H54 (cell line): Measurements from ENCODE around the gene SELENON.

Experiments used
- DNase-seq: peaks from one replicate; pipeline ENCODE4 v3.0.0; 2011; ENCODE audit warnings: low spot score, mixed read lengths; ENCODE audit not compliant: insufficient read length
- FAIRE-seq: peaks from 3 replicates; lab custom pipeline; 2011; peaks lifted over from hg19 to GRCh38; lab: Jason Lieb, UNC
- POLR2A ChIP-seq: IDR thresholded peaks from 2 replicates; pipeline ENCODE4 v1.6.1; 2011; ENCODE audit warnings: low read depth, mild to moderate bottlenecking, low read length

Gene SELENON

DNA sequence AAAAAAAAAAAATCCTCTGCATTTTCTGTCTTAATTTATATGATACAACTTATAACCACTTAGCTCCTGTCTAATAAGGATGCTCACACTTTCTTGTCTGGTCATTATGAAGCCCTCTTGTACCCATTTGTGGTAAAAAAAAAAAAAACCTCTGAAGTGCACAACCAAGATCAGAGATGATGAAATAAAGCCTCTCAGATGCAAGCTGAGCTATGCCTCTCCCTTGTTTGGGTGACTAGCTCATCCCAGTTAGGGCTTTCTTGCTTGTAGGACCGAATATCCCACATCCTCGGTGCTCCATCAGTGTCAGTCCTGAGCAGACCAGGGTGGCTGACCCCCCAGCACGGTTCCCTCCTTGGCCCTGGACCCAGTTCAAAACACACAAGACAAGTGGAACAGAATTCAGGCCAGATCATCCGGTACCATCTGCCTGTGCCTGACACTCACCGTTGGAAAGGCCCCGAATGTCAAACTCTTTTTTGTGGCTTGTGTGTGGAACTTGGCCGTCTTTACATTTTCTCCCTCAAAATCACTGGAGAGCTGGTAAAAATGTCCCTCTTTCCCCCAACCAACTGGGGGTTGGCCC is 6.3 kb upstream of the SELENON start:
- no peak for TF ChIP-seq POLR2A
- FAIRE-seq (no peak), DNase-seq (no peak)

DNA sequence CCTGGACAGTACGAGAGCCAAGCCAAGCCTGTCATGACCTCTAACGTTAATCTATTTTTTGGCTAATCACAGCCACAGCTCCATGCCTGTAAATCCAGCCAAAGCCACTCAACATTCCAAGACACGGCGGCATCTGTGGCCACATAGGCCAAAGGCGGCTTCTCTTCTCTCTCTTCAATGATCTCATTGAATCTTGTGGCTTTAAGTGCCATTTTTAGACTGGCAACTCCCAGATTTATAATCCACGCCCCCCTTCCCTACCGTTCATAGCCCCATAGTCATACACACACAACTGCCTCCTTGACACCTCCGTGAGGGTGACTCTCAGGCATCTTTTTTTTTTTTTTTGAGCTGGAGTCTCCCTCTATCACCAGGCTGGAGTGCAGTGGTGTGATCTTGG is 5.7 kb upstream of the SELENON start:
- no peak for FAIRE-seq
- no peak for DNase-seq
- no peak for TF ChIP-seq POLR2A

DNA sequence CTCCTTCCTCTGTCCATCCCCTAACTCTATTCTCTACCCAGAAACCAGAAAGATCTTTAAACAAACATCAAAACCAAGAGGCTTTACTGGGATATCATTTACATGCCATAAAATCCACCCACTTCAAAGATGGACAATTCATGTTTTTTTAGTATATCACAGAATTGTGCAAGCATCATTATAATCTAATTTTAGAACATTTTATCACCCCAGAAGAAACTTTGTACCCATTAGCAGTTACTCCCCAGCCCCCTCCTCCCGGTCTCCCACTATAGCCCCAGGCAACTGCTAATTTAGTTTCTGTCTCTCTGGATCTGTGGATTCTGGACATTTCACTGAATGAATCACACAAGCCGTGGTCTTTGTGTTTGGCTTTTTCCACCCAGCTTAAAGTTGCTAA is 4.8 kb upstream of the SELENON start:
- TF ChIP-seq POLR2A = no peak
- no peak for DNase-seq
- no peak for FAIRE-seq

DNA sequence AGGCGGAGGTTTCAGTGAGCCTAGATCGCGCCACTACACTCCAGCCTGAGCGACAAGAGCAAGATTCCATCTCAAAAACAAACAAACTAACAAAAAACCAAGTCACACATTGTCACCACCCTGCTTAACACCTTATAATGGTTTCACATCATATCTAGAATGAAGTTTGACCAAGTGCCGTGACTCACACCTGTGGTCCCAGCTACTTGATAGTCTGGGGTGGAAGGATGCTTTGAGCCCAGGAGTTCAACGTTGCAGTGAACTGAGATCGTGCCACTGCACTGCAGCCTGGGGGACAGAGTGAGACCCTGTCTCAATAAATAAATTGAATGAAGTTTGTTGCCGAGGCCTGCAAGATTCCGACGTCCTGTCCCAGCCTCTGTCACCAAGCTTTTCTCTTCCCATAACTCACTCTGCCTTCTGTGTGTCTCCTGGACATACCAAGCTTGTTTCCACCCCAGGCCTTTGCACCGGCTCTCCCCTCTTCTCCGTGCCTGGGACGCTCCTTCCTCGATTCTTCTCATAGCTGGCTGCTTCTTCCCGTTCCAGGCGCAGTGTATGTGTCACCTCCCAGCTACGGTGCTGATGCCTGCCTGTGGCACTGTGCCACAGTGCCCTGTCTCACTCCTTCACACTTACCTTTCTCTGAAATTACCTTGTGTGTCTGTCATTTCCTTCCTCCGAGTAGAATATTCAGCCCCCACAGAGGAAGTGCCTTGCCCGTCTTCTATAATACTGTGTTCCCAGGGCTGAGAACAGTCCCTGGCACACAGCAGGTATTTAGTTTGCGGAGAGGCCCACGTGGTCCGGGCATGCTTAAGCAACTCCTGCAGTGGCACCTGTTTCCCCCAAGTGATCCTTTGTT is 3.8 kb upstream of the SELENON start:
- FAIRE-seq (no peak), DNase-seq (no peak)
- no peak for TF ChIP-seq POLR2A

DNA sequence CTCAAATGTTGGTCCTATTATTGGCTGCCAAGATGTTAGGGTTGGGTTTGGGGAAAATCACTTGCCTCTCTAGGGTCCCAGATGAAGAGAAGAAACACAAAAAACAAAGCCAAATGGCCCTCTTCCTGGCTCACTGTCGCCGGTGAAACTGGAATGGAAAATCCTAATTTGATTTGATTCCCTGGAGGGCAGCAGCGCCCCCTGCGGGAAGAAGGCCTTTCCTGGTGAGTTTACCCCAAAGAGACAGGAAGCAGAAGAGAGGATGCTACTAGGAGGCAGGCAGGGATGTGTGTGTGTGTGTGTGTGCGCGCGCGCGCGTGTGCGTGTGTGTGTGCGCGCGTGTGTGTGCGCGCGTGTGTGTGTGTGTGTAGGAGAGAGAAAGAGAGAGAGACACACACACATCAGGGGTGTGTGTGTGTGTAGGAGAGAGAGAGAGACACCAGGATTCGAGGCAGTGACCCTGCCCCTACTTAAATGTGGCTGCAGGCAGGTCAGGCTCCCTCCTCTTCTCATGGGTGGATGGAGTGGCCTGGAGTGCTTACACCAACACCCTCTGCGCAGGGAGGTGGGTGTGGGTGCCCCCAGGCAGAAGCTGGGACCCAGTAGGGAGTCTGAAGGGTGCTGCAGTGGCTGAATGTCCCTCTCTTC is 3.1 kb upstream of the SELENON start:
- FAIRE-seq (no peak), DNase-seq (no peak)
- no peak for TF ChIP-seq POLR2A

DNA sequence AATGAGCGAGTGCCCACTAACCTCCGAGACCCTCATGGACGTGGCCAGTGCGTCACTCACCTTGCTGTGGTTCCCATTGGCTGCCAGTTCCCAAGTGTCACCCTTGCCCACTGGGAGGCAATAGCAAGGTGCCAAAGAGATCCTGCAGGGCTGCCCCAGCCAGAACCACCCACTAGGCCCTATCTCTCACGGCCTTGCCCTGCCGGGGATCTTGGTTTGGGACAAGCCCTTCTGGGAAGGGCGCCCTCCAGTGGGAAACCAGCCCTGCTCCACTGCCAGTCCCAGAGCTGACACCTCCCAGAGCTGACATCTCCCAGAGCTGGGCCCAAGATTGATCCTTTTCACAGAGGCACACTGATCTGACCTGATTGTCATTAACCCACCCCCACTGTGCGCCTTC is 2.1 kb upstream of the SELENON start:
- TF ChIP-seq POLR2A = no peak
- no peak for FAIRE-seq
- peak; percentile 77 for DNase-seq

DNA sequence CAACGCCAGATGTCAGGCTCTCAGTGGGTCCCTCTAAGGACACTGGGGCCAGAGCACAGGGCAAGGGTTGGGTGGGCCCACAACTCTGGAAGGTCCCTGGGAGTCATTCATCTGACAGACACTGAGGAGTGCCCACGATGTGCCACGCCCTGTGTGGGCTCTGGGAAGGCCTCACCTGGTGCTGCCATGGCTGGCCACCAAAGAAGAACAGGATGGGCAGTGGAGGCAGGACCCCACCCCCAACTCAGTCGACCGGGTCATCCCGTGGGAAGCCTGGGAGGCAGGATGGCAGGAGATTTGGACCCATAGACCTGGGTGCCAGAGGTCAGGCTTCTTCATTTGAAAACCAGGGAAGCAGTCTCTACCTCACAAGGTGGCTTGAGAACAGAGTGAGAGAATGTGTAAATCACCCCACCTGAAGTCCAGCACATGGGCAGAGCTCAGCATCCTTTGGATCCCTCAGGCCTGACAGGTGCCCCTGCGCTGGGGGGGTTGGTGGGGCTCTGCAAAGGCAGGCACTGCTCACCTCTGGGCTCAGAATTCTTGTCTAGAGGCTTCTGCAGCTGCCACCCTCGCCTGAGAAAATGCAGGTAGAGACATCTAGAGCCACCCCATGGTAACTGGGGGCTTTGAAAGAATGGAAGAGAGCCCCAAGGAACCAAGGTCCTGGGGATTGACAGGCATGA is 1.2 kb upstream of the SELENON start:
- DNase-seq (no peak), FAIRE-seq (no peak)
- no peak for TF ChIP-seq POLR2A

DNA sequence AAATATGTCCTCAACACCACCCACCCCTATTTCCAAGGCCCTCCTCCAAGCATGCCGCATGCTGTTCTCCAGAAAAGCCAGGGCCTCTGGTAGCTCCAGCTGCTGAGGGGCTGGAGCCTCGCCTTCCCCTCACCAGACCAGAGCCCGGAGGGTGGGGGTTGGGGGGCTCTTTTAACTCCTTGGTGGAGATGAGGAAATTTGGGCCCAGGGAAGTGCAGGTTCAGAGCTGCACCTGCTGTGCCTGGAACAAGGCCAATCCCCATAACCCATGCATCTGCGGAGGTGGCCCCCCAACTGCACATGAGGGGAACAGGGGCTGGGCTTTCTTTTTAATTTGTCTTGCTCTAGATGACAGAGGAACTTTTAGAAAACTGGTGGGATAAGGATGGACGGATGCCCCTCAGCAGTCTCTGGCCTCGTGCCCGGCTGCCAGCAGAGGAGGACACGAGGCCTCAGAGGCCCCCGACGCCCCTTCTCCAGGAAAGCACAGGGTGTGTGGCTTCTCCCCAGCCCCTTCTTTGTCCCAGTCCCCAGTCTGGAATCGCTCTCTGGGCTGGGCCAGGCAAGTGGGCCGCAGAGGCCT is 550 bp upstream of the SELENON start:
- no peak for FAIRE-seq

DNA sequence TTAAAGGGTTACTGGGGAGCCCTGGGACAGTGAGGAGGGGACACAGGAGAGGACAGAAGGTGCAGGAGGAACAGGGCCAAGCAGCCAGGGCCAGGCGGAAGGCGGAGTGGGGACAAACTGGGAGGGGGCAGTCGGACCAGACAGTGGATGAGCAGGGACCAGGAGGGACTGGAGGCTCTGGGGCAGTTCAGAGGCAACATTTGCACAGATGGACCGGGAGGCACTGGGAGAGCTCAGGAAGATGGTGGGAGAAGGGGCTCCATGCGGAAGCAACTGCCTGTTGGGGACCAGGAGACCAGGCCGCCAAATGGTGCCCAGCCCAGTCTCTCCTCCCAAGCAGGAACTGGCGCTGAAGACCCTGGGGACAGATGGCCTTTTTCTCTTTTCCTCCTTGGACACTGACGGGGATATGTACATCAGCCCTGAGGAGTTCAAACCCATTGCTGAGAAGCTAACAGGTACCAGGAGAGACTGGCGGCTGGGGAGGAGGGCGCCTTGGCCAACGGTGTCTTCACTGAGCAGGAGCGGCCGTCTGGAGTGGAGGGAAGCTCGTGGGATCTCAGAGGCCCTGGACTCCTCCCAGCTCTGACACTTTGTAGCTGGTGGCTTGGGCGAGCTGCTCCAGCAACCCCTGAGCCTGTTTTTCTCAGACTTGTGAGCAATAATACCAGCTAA is 847 bp downstream of the SELENON start:
- FAIRE-seq (no peak), DNase-seq (no peak)
- no peak for TF ChIP-seq POLR2A

More for the DNA sequence above, 550 bp upstream of the SELENON start:
- no peak for TF ChIP-seq POLR2A
- no peak for DNase-seq

DNA sequence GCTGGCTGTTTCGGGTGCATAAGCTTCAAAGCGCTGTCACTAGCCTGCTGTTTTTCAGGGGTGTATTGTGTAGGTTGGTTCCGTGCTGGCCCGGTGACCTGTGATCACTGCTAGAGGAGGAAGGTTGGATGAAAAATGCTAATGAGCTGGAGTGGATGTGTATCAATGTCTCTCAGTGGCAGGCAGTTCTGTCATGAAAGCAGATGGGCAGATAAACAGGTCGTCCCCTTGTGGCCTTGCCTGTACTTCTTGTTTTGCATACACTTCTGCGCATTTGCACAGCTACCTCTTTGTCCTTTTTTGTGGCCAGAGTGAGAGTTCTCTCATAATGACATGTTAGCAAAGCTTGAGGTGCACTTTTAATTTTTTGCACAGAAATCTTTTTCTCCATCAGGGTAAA is 2.9 kb downstream of the SELENON start:
- DNase-seq = no peak
- FAIRE-seq = no peak
- no peak for TF ChIP-seq POLR2A

DNA sequence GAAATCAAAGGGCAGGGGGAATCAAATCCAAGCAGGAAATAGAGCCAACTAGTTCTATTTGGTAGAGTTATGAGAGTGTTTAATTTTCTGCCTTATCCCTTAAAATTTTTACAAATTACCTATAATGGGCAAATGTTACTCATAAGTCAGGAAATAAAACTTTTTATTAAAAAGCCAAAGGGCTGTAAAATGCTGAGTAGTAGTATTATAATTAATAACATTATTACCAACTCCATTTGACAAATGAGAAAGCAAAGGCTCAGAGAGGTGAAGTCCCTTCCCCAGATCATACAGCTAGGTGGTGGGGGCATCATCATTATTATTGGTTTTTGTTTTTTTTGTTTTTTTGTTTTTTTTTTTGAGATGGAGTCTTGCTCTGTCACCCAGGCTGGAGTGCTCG is 3.4 kb downstream of the SELENON start:
- no peak for FAIRE-seq
- no peak for TF ChIP-seq POLR2A
- no peak for DNase-seq

DNA sequence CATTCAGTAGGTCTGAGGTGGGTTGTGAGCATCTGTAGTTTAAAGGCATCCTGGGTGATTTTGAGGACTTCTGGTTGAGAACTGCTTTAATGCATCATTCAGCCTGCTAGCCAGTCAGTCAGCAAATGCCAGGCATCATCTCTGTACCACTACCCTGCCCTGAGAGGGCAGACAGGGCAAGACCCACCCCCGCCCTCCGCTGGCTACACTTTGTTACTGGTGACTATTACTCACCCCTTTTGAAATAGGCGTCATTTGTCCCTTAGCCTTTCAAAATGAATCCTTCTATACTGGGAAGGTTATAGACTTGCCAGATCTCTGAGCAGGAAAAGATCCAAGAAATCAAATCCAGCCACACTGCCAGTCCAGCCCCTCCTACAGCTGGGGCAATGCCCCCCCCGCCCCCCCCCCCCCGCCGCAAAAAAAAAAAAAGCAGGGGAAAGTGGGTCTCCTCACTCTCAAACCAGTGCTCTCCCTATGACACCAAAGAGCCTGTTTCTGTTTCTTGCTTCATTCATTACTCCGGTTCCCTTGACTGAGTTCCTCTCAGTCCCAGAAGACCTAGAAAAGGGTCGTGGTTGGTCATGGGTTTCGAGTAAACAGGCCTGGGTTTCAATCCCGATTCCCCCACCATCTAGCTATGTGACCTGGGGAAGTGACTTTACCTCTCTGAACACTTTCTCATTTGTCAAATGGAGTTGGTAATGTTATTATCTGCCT is 4.4 kb downstream of the SELENON start:
- no peak for TF ChIP-seq POLR2A
- FAIRE-seq = peak; percentile 69
- peak; percentile 66 for DNase-seq
